Body of pancreas (tissue), 4 donors: ENCODE results near the gene ADAMTSL3. TPM values are rescaled to one million over a fixed set of nuclear protein-coding genes. Genes with fewer than 3 reads are reported as not detected.

Experiments
- ATAC-seq: fragments of 150-250 bp; one replicate; pipeline ENCODE4 v1.9.1; 2016
- DNase-seq, 4 donors: peaks; one replicate each; pipeline ENCODE4 v3.0.0-alpha.2; 2019
- H3K27ac ChIP-seq, 4 donors: fragments of 200-600 bp; sonication (generic); 1 replicate in 3 of 4; 2 replicates in 1 of 4; pipeline versions ENCODE4 v1.5.1 to v1.6.1; 2016 to 2019; ENCODE audit warnings: mild to moderate bottlenecking in 1 of 4, mixed read lengths in 1 of 4, moderate library complexity in 1 of 4
- H3K27me3 ChIP-seq, 2 donors: fragments of 200-600 bp; sonication (generic); one replicate each; pipeline ENCODE4 v1.6.0; 2016; ENCODE audit warnings: mild to moderate bottlenecking in 1 of 2
- H3K36me3 ChIP-seq, 2 donors: fragments of 200-600 bp; sonication (generic); replicated peaks in 1 of 2; 2 replicates each; pipeline ENCODE4 v1.5.1; 2016; ENCODE audit warnings: low read depth in 2 of 2; ENCODE audit not compliant: insufficient read depth in 1 of 2
- H3K4me1 ChIP-seq: fragments of 200-600 bp; sonication (generic); one replicate; pipeline ENCODE4 v1.6.0; 2016
- H3K4me3 ChIP-seq, 2 donors: fragments of 200-600 bp; sonication (generic); 1 replicate in 1 of 2; 2 replicates in 1 of 2; pipeline ENCODE4 v1.5.1; 2016 to 2019
- H3K9me3 ChIP-seq, 3 donors: fragments of 200-600 bp; sonication (generic); 1 replicate in 2 of 3; 2 replicates in 1 of 3; pipeline ENCODE4 v1.5.1; 2016
- CTCF ChIP-seq, 7 experiments: fragments of 450-650 bp in 4 of 7; fragments of 200-600 bp in 3 of 7; sonication (generic) in 3 of 7; IDR thresholded peaks; one replicate each; pipeline ENCODE4 v1.5.1; 2016 to 2019; ENCODE audit warnings: antibody characterized with exemption in 7 of 7
- POLR2A ChIP-seq, 3 donors: fragments of 450-650 bp; IDR thresholded peaks; one replicate each; pipeline ENCODE4 v1.6.1; 2016; ENCODE audit warnings: antibody characterized with exemption in 3 of 3, mild to moderate bottlenecking in 2 of 3
- WGBS, 2 donors: methylation state at CpG; one replicate each; pipeline ENCODE4 v1.1.5; 2017; 5-methylcytosine and 5-hydroxymethylcytosine counted together
- intact Hi-C: fragments of 100-400 bp; cut with DNase I; formaldehyde crosslinking; loops from one replicate; pipeline ENCODE4 v1.15.1; 2023
- total RNA-seq, 2 donors: library from RNA; depleted of rRNA; stranded (reverse); fragments of >200 nt; gene quantifications; one replicate each; pipeline ENCODE4 v1.1.0, GENCODE V29; 2016

The ADAMTSL3 gene
- total RNA-seq, 2 donors from 2014 or later = 7.8 to 10.2 TPM

GRCh38 chr15:83657549-83657948 is 3.6 kb downstream of the ADAMTSL3 start:
- 81 to 88% methylated on average over 4 of the region's 4 CpGs for WGBS, 2 donors
- H3K36me3 ChIP-seq = no peaks in the 10 kb centered on the region
- ATAC-seq = no peak
- H3K27me3 ChIP-seq = no peaks in the 10 kb centered on the region
- DNase-seq = no peak
- TF ChIP-seq CTCF (IDR thresholded peaks at IDR 0.05) (peak in 2 of 7 experiments; percentile 26 to 28), POLR2A (IDR thresholded peaks at IDR 0.05) (no peak)
- no peaks in the 10 kb centered on the region for H3K9me3 ChIP-seq
- no peak overlapping the region for H3K4me3 ChIP-seq
- H3K4me1 ChIP-seq = peaks cover 64% of the 10 kb centered on the region
- H3K27ac ChIP-seq = peak overlapping the region in 2 of 4 donors; percentile 5 to 11
- intact Hi-C loops = no loop called here

- 51 to 59% methylated on average over 10 of the region's 10 CpGs for WGBS, 2 donors
- Histone ChIP-seq H3K9me3 (no peaks in the 10 kb centered on the region), H3K4me3 (no peak overlapping the region), H3K27ac (peak overlapping the region in 2 of 4 donors; percentile 7 to 23), H3K27me3 (no peaks in the 10 kb centered on the region), H3K4me1 (peaks cover 64% of the 10 kb centered on the region), H3K36me3 (no peaks in the 10 kb centered on the region)
- DNase-seq = peak in 2 of 4 donors; percentile 29 to 42
- peak; percentile 5 for ATAC-seq
- intact Hi-C loops = no loop called here
- TF ChIP-seq CTCF (IDR thresholded peaks at IDR 0.05) (no peak), POLR2A (IDR thresholded peaks at IDR 0.05) (no peak)
Measured at GRCh38 chr15:83658430-83659416, 4.8 kb downstream of the ADAMTSL3 start.

- intact Hi-C loops = no loop called here
- ATAC-seq = peak; percentile 18
- peak overlapping the region in 1 of 4 donors; percentile 7 for H3K27ac ChIP-seq
Measured at GRCh38 chr15:83659417-83659812, 5.5 kb downstream of the ADAMTSL3 start.

GRCh38 chr15:83665480-83665879 is 11.6 kb downstream of the ADAMTSL3 start:
- Histone ChIP-seq H3K9me3 (no peaks in the 10 kb centered on the region), H3K27me3 (no peaks in the 10 kb centered on the region), H3K4me3 (no peak overlapping the region), H3K36me3 (no peaks in the 10 kb centered on the region), H3K4me1 (peaks cover 4% of the 10 kb centered on the region), H3K27ac (no peak overlapping the region)
- intact Hi-C loops = no loop called here
- ATAC-seq (no peak), DNase-seq (no peak)
- TF ChIP-seq POLR2A (IDR thresholded peaks at IDR 0.05) (no peak), CTCF (IDR thresholded peaks at IDR 0.05) (no peak)
- WGBS, 2 donors = 64 to 73% methylated on average over 3 of the region's 3 CpGs

More at GRCh38 chr15:83659417-83659812, 5.5 kb downstream of the ADAMTSL3 start:
- no peaks in the 10 kb centered on the region for H3K9me3 ChIP-seq
- peaks cover 59% of the 10 kb centered on the region for H3K4me1 ChIP-seq
- no peaks in the 10 kb centered on the region for H3K36me3 ChIP-seq
- 71 to 82% methylated on average over 1 of the region's 1 CpG for WGBS, 2 donors
- TF ChIP-seq POLR2A (IDR thresholded peaks at IDR 0.05) (no peak), CTCF (IDR thresholded peaks at IDR 0.05) (no peak)
- H3K4me3 ChIP-seq = no peak overlapping the region
- DNase-seq = no peak
- no peaks in the 10 kb centered on the region for H3K27me3 ChIP-seq
